Spleen (tissue), 11 donors: ENCODE results near the gene EPHA2. TPM values are rescaled to one million over a fixed set of nuclear protein-coding genes. Genes with fewer than 3 reads are reported as not detected.

Experiments used
- DNase-seq: peaks from one replicate; pipeline ENCODE4 v3.0.0-alpha.2; 2020
- H3K27ac ChIP-seq, 8 donors: fragments of 200-600 bp; sonication (generic) in 7 of 8; 1 replicate in 4 of 8; 2 replicates in 4 of 8; pipeline versions ENCODE4 v1.5.0 to v1.8.0; 2016 to 2021; ENCODE audit warnings: inconsistent platforms in 4 of 8, mild to moderate bottlenecking in 4 of 8, moderate library complexity in 1 of 8
- H3K27me3 ChIP-seq, 7 donors: fragments of 200-600 bp; sonication (generic) in 6 of 7; replicated peaks in 1 of 7; 1 replicate in 4 of 7; 2 replicates in 3 of 7; pipeline versions ENCODE4 v1.5.0 to v1.8.0; 2016 to 2021; ENCODE audit warnings: inconsistent platforms in 3 of 7, mild to moderate bottlenecking in 1 of 7
- H3K36me3 ChIP-seq, 6 donors: fragments of 200-600 bp; sonication (generic) in 5 of 6; 1 replicate in 4 of 6; 2 replicates in 2 of 6; pipeline versions ENCODE4 v1.5.0 to v1.8.0; 2016 to 2021; ENCODE audit warnings: inconsistent platforms in 2 of 6
- H3K4me1 ChIP-seq, 6 donors: fragments of 200-600 bp; sonication (generic) in 5 of 6; 1 replicate in 3 of 6; 2 replicates in 3 of 6; pipeline versions ENCODE4 v1.5.0 to v1.8.0; 2016 to 2021; ENCODE audit warnings: inconsistent platforms in 3 of 6
- H3K4me3 ChIP-seq, 8 donors: fragments of 200-600 bp; sonication (generic) in 7 of 8; 1 replicate in 4 of 8; 2 replicates in 4 of 8; pipeline versions ENCODE4 v1.5.0 to v1.8.0; 2016 to 2021; ENCODE audit warnings: inconsistent platforms in 4 of 8, mild to moderate bottlenecking in 4 of 8, moderate library complexity in 2 of 8
- H3K9me3 ChIP-seq, 8 donors: fragments of 200-600 bp; sonication (generic) in 7 of 8; 1 replicate in 4 of 8; 2 replicates in 4 of 8; pipeline versions ENCODE4 v1.5.0 to v1.8.0; 2016 to 2021; ENCODE audit warnings: inconsistent platforms in 4 of 8
- CTCF ChIP-seq, 11 experiments: fragments of 200-600 bp in 7 of 11; fragments of 450-650 bp in 4 of 11; sonication (generic) in 4 of 11; IDR thresholded peaks in 8 of 11; conservative IDR thresholded peaks in 3 of 11; 1 replicate in 7 of 11; 2 replicates in 4 of 11; pipeline versions ENCODE4 v1.4.0 to v1.8.0; 2016 to 2021; ENCODE audit warnings: antibody characterized with exemption in 11 of 11, inconsistent platforms in 4 of 11, mild to moderate bottlenecking in 1 of 11
- POLR2A ChIP-seq, 3 donors: fragments of 450-650 bp; IDR thresholded peaks; one replicate each; pipeline ENCODE4 v1.5.1; 2017; ENCODE audit warnings: antibody characterized with exemption in 3 of 3, mild to moderate bottlenecking in 1 of 3
- POLR2AphosphoS5 ChIP-seq, 3 donors: sonication (generic); formaldehyde crosslinking; IDR thresholded peaks; one replicate each; pipeline ENCODE4 v1.5.1; 2017; ENCODE audit warnings: antibody characterized with exemption in 3 of 3
- WGBS, 5 donors: extraction: QIAGEN DNeasy Blood & Tissue Kit in 3 of 5; methylation state at CpG; one replicate each; pipeline versions ENCODE4 v1.1.5 to v1.1.7; 2013 to 2018; 5-methylcytosine and 5-hydroxymethylcytosine counted together
- intact Hi-C: fragments of 100-400 bp; cut with DNase I; formaldehyde crosslinking; loops from one replicate; pipeline ENCODE4 v1.15.0; 2023; ENCODE audit warnings: low total_unique reads
- polyA plus RNA-seq, 3 donors: library from polyadenylated mRNA; stranded (reverse); fragments of 200-250 nt; gene quantifications; one replicate each; pipeline ENCODE4 v1.2.1, GENCODE V29; 2013
- total RNA-seq, 7 donors: library from RNA; depleted of rRNA in 3 of 7; stranded (reverse); fragments of >200 nt in 3 of 7; fragmentation: NEBNext Ultra II Directional in 4 of 7; extraction: Animal tissue kit (Norgen Biotek cat#: 25700) in 4 of 7; gene quantifications; one replicate each; pipeline versions ENCODE4 v1.1.0 to v1.2.1, GENCODE V29; 2016 to 2021
- donor health status: healthy with polysubstance abuse.
- donor health status: DM: no; HTN: no; CAD: no; lungs with moderate emphysema.
- donor health status: DM: no; HTN: no; CAD: no.
- donor health status: Bipolar disorder and iron deficiency.
- donor health status: healthy.
- donor health status: DM: no; HTN: no; CAD: no.
- donor health status: DM: yes; HTN: yes; CAD: no.

Gene EPHA2
- total and polyA plus RNA-seq, 10 donors = 2.0 to 35.7 (median 14.8) TPM

DNA sequence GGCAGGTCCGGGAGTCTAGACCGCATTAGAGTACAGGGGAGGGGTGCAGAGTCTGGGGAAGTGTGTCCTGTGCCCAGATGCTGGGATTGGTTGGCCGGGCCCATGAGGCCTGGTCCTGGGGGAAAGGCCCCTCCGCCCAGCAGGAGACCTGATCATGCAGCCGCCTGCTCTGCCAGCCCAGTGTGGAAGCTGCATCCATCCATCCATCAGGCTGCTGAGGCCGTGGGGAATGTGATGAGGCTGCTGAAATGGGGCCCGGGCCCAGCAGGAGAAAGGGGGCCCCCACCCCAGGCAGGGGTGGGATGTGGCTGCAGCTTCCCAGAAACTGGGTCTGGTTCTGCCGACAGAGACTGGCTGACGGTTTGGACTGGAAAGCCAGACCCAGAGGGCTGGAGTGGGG is 37.2 kb downstream of the EPHA2 start:
- intact Hi-C loops = no loop called here
- Histone ChIP-seq H3K9me3 (no peaks in the 10 kb centered on the region), H3K27me3 (peaks cover 0 to 4% (median 0%) of the 10 kb centered on the region in 7 donors), H3K27ac (no peak overlapping the region), H3K36me3 (peaks cover 0 to 4% (median 0%) of the 10 kb centered on the region in 6 donors), H3K4me3 (no peak overlapping the region), H3K4me1 (peaks cover 4 to 17% (median 9%) of the 10 kb centered on the region in 6 donors)
- no peak for TF ChIP-seq POLR2AphosphoS5 (IDR thresholded peaks at IDR 0.05)
- peak; percentile 47 for DNase-seq
- WGBS, 5 donors = 75 to 90% (median 83%) methylated on average over 9 of the region's 9 CpGs

- peaks cover 4 to 17% (median 8%) of the 10 kb centered on the region in 6 donors for H3K4me1 ChIP-seq
- intact Hi-C loops = no loop called here
- no peak overlapping the region for H3K27ac ChIP-seq
- H3K27me3 ChIP-seq = peaks cover 0 to 4% (median 0%) of the 10 kb centered on the region in 7 donors
- H3K9me3 ChIP-seq = no peaks in the 10 kb centered on the region
- H3K4me3 ChIP-seq = no peak overlapping the region
- DNase-seq = no peak
- TF ChIP-seq CTCF (IDR thresholded peaks at IDR 0.05 in 8 of 11, conservative IDR thresholded peaks at IDR 0.05 in 3 of 11) (no peak), POLR2A (IDR thresholded peaks at IDR 0.05) (no peak), POLR2AphosphoS5 (IDR thresholded peaks at IDR 0.05) (no peak)
- 89 to 99% (median 94%) methylated on average over 8 of the region's 8 CpGs for WGBS, 5 donors
- H3K36me3 ChIP-seq = no peaks in the 10 kb centered on the region
Measured at GRCh38 chr1:16117936-16118335, 37.9 kb downstream of the EPHA2 start.

- Histone ChIP-seq H3K36me3 (no peaks in the 10 kb centered on the region), H3K9me3 (no peaks in the 10 kb centered on the region), H3K27me3 (peaks cover 0 to 9% (median 0%) of the 10 kb centered on the region in 7 donors), H3K4me3 (no peak overlapping the region), H3K27ac (no peak overlapping the region), H3K4me1 (peaks cover 0 to 14% (median 6%) of the 10 kb centered on the region in 6 donors)
- intact Hi-C loops = no loop called here
- TF ChIP-seq POLR2AphosphoS5 (IDR thresholded peaks at IDR 0.05) = no peak
- no peak for TF ChIP-seq CTCF (IDR thresholded peaks at IDR 0.05 in 8 of 11, conservative IDR thresholded peaks at IDR 0.05 in 3 of 11)
- no peak for TF ChIP-seq POLR2A (IDR thresholded peaks at IDR 0.05)
- 83 to 94% (median 88%) methylated on average over 6 of the region's 6 CpGs for WGBS, 5 donors
- no peak for DNase-seq
Measured at GRCh38 chr1:16117369-16117768, 38.5 kb downstream of the EPHA2 start.

DNA sequence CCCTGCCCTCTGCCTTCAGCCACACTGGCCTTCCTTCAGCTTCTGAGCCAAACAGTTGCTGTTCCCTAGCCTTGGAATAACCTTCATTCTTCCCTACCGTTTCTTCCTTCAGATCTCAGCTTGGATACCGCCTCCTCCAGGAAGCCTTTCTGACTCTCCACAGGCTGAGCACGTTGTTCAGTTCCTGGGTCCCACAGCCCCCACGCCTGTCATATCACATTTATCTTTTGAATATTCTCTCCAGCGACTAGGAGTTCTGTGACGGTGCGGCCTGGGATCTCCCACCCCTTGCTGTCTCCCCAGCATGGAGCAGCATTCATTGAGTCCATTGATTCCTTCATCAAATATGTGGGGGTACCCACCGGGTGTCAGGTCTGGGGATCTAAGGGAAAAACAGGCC is 39.2 kb downstream of the EPHA2 start:
- H3K4me1 ChIP-seq = peaks cover 0 to 11% (median 5%) of the 10 kb centered on the region in 6 donors
- no peak overlapping the region for H3K27ac ChIP-seq
- peaks cover 0 to 15% (median 0%) of the 10 kb centered on the region in 7 donors for H3K27me3 ChIP-seq
- H3K4me3 ChIP-seq = no peak overlapping the region
- no peaks in the 10 kb centered on the region for H3K9me3 ChIP-seq
- TF ChIP-seq CTCF (IDR thresholded peaks at IDR 0.05 in 8 of 11, conservative IDR thresholded peaks at IDR 0.05 in 3 of 11) (no peak), POLR2A (IDR thresholded peaks at IDR 0.05) (no peak), POLR2AphosphoS5 (IDR thresholded peaks at IDR 0.05) (no peak)
- no peaks in the 10 kb centered on the region for H3K36me3 ChIP-seq
- WGBS, 5 donors = 81 to 92% (median 88%) methylated on average over 8 of the region's 8 CpGs
- intact Hi-C loops = no loop called here
- DNase-seq = no peak

DNA sequence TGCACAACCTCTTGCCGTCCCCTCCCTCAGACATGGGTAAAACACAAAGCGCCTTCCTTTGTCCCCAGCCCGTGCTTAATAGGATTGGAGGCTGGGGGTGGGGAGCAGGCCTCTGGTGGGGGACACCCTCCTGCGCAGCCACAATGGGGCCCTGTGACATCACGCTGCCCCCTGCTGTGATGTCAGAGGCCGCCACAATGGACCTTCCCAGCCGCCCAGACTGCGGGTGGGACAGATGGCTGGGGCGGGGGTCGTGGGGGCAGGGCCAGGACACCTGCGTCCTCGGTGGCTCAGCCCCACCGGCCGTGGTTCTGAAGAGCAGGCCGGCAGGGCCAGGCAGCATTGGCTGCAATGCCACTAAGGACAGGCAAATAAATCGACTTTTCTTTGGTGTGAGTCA is 39.9 kb downstream of the EPHA2 start:
- Histone ChIP-seq H3K27ac (no peak overlapping the region), H3K27me3 (peaks cover 0 to 15% (median 0%) of the 10 kb centered on the region in 7 donors), H3K4me3 (no peak overlapping the region), H3K9me3 (no peaks in the 10 kb centered on the region), H3K36me3 (no peaks in the 10 kb centered on the region), H3K4me1 (peaks cover 0 to 11% (median 5%) of the 10 kb centered on the region in 6 donors)
- intact Hi-C loops = no loop called here
- WGBS, 5 donors = 79 to 92% (median 83%) methylated on average over 12 to 16 of the region's 16 CpGs
- TF ChIP-seq POLR2A (IDR thresholded peaks at IDR 0.05) = no peak
- TF ChIP-seq POLR2AphosphoS5 (IDR thresholded peaks at IDR 0.05) = no peak
- no peak for TF ChIP-seq CTCF (IDR thresholded peaks at IDR 0.05 in 8 of 11, conservative IDR thresholded peaks at IDR 0.05 in 3 of 11)
- peak; percentile 23 for DNase-seq
